Esophagus muscularis mucosa (tissue), 4 donors: ENCODE measurements around the gene PRSS50. TPM values are rescaled to one million over a fixed set of nuclear protein-coding genes. Genes with fewer than 3 reads are reported as not detected.

Experiments
- DNase-seq: peaks from one replicate; pipeline ENCODE4 v3.0.0-alpha.2; 2017; ENCODE audit errors: extremely low spot score
- H3K27ac ChIP-seq, 4 donors: fragments of 200-600 bp; sonication (generic); replicated peaks in 1 of 4; 1 replicate in 3 of 4; 2 replicates in 1 of 4; pipeline ENCODE4 v1.5.1; 2016 to 2019; ENCODE audit warnings: mild to moderate bottlenecking in 1 of 4
- H3K27me3 ChIP-seq, 4 donors: fragments of 200-600 bp; sonication (generic); one replicate each; pipeline versions ENCODE4 v1.5.1 to v1.6.0; 2016 to 2019
- H3K36me3 ChIP-seq, 4 donors: fragments of 200-600 bp; sonication (generic); one replicate each; pipeline ENCODE4 v1.5.1; 2016 to 2019
- H3K4me1 ChIP-seq, 4 donors: fragments of 200-600 bp; sonication (generic); one replicate each; pipeline ENCODE4 v1.5.1; 2016 to 2019
- H3K4me3 ChIP-seq, 4 donors: fragments of 200-600 bp; sonication (generic); 1 replicate in 2 of 4; 2 replicates in 2 of 4; pipeline ENCODE4 v1.5.1; 2016 to 2019; ENCODE audit warnings: mild to moderate bottlenecking in 4 of 4, moderate library complexity in 1 of 4
- H3K9me3 ChIP-seq, 4 donors: fragments of 200-600 bp; sonication (generic); 1 replicate in 3 of 4; 2 replicates in 1 of 4; pipeline ENCODE4 v1.5.1; 2016 to 2019
- EP300 ChIP-seq: sonication (generic); formaldehyde crosslinking; IDR thresholded peaks from one replicate; pipeline ENCODE4 v1.6.1; 2017; ENCODE audit warnings: antibody characterized with exemption
- POLR2A ChIP-seq: fragments of 450-650 bp; IDR thresholded peaks from one replicate; pipeline ENCODE4 v1.6.1; 2017; ENCODE audit warnings: antibody characterized with exemption, moderate library complexity, mild to moderate bottlenecking, low read depth
- POLR2AphosphoS5 ChIP-seq, 2 donors: sonication (generic); formaldehyde crosslinking; IDR thresholded peaks; one replicate each; pipeline ENCODE4 v1.6.1; 2017; ENCODE audit warnings: antibody characterized with exemption in 2 of 2
- WGBS: methylation state at CpG from one replicate; pipeline ENCODE4 v1.1.5; 2018; 5-methylcytosine and 5-hydroxymethylcytosine counted together
- intact Hi-C: fragments of 100-400 bp; cut with DNase I; formaldehyde crosslinking; loops from one replicate; pipeline ENCODE4 v1.15.1; 2023
- total RNA-seq, 4 donors: library from RNA; depleted of rRNA; stranded (reverse); fragments of >200 nt; gene quantifications; one replicate each; pipeline versions ENCODE4 v1.1.0 to v1.2.1, GENCODE V29; 2016
- TF ChIP-seq, protein P1 (sequence below), 3 experiments: fragments of 200-600 bp in 2 of 3; fragments of 450-650 bp in 1 of 3; sonication (generic) in 2 of 3; IDR thresholded peaks; one replicate each; pipeline ENCODE4 v1.5.1; 2017 to 2019; ENCODE audit warnings: antibody characterized with exemption in 3 of 3, mild to moderate bottlenecking in 2 of 3, moderate library complexity in 1 of 3

Gene PRSS50
- total RNA-seq, 4 donors from 2014 or later, result 0.32 to 0.46 (median 0.42) TPM; not detected in 1

DNA sequence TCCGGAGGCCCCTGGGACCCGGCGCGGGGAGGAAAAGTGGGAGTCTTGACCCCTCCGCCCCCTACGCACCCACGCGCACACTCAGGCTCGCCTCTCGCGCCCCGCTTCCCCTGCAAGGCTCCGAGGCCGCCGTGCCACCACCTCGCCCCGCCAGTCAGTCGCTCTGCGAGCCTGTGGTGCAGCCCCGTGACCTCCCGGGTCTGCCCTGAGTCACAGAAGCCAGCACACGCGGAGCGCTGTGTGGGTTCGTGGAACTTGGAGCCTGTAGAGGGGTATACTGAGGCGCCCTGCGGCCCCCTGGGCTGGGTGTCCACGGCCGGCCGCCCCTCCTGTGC, 23.8 kb downstream of the PRSS50 start:
- peak overlapping the region; percentile 59 to 82 (median 78) for H3K27ac ChIP-seq
- intact Hi-C loops, result no loop called here
- no peaks in the 10 kb centered on the region for H3K9me3 ChIP-seq
- H3K4me1 ChIP-seq, result peaks cover 69 to 78% (median 73%) of the 10 kb centered on the region in 4 donors
- 65% methylated on average over 11 of the region's 30 CpGs for WGBS
- H3K4me3 ChIP-seq, result peak overlapping the region; percentile 66 to 89 (median 82)
- TF ChIP-seq POLR2A (no peak), EP300 (no peak), POLR2AphosphoS5 (IDR thresholded peaks at IDR 0.05) (no peak)
- TF ChIP-seq, protein P1, sequence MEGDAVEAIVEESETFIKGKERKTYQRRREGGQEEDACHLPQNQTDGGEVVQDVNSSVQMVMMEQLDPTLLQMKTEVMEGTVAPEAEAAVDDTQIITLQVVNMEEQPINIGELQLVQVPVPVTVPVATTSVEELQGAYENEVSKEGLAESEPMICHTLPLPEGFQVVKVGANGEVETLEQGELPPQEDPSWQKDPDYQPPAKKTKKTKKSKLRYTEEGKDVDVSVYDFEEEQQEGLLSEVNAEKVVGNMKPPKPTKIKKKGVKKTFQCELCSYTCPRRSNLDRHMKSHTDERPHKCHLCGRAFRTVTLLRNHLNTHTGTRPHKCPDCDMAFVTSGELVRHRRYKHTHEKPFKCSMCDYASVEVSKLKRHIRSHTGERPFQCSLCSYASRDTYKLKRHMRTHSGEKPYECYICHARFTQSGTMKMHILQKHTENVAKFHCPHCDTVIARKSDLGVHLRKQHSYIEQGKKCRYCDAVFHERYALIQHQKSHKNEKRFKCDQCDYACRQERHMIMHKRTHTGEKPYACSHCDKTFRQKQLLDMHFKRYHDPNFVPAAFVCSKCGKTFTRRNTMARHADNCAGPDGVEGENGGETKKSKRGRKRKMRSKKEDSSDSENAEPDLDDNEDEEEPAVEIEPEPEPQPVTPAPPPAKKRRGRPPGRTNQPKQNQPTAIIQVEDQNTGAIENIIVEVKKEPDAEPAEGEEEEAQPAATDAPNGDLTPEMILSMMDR (IDR thresholded peaks at IDR 0.05), result no peak
- H3K27me3 ChIP-seq, result no peaks in the 10 kb centered on the region
- peaks cover 0 to 8% (median 0%) of the 10 kb centered on the region in 4 donors for H3K36me3 ChIP-seq
- DNase-seq, result no peak

DNA sequence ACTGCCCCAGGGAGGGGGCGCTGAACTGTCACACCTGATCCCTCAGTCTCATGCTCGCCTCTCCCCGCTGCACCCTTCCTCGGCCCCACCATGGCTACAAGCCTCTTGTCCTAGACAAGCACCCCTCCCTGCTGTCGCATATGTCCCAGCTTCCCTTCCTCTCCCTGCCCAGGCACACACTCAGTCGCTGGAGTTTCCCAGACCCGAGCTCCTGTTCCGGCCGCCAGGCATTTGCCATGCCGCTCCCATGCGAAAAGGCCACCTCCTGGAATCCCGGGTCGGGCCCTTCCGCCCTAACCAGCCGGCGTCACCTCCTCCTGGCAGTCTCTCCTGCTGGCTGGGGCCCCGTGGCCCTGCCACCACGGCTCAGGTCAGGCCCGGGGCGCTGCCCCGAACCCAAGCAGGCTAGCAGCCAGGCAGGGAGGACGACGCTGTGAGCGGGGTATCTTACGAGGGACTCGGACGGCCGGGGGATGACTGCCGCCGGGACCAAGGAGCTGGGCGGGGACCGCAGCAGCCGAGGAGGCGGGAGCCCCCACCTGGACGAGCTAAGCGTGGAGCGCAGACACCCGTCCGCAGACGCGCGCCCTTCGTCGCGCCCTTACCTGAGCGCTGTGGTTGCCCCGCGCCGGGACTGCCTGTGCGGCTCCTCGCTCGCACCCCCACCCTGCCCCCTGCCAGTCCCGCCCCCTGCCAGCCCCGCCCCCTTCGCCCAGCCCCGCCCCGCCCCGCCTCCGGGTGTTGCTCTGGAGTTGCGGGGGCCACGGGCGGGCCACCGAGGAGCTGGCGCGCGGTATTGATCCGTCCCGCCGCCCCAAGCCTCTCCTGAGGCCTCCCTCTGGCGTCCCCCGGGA, 24.4 kb downstream of the PRSS50 start, which contains the start of gene ALS2CL:
ALS2CL (minus strand) TSS at position 642 of the 854 bp plus-strand sequence. CDS start 4,239 bp downstream, outside the sequence.
- Histone ChIP-seq H3K27ac (peak within 1 kb of the TSS; percentile 59 to 82 (median 78)), H3K9me3 (no peaks in the 10 kb centered on the region), H3K36me3 (peaks cover 0 to 14% (median 0%) of the 10 kb centered on the region in 4 donors), H3K4me1 (peaks cover 69 to 78% (median 73%) of the 10 kb centered on the region in 4 donors), H3K27me3 (no peaks in the 10 kb centered on the region), H3K4me3 (peak within 1 kb of the TSS; percentile 66 to 89 (median 82))
- DNase-seq, result no peak
- WGBS, result 0% methylated on average over 4 of the region's 71 CpGs
- intact Hi-C loops, result no loop called here
- peak; percentile 59 to 79 for TF ChIP-seq POLR2AphosphoS5 (IDR thresholded peaks at IDR 0.05)
- TF ChIP-seq EP300, result no peak

DNA sequence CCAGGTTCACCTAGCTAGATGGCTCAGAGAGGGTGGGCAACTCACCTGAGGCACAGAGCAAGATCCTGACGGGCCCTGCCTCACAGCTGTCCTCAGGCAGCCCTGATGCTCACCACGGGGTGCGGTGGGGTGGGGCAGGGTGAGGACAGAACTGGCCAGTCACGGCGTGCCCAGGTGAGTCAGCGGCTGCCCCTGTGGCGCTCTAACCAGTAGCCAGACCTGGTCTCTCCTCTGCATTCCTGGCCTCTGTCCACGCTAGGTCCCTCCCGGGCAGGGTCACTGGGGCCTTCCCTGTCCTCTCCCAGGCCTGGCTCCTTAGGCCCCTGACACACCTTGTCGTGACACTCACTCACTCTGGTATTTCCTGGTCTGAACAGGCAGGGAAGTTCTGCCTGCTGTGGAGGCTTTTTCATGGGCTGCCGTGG, 25.1 kb downstream of the PRSS50 start:
- DNase-seq, result no peak
- TF ChIP-seq EP300, result no peak
- no peak for TF ChIP-seq POLR2AphosphoS5 (IDR thresholded peaks at IDR 0.05)
- TF ChIP-seq, protein P1 (IDR thresholded peaks at IDR 0.05), result no peak
- TF ChIP-seq POLR2A, result no peak
- H3K27ac ChIP-seq, result peak overlapping the region; percentile 59 to 82 (median 78)
- no peaks in the 10 kb centered on the region for H3K9me3 ChIP-seq
- peak overlapping the region; percentile 66 to 89 (median 82) for H3K4me3 ChIP-seq
- no peaks in the 10 kb centered on the region for H3K27me3 ChIP-seq
- intact Hi-C loops, result no loop called here
- peaks cover 69 to 78% (median 73%) of the 10 kb centered on the region in 4 donors for H3K4me1 ChIP-seq
- H3K36me3 ChIP-seq, result peaks cover 0 to 21% (median 4%) of the 10 kb centered on the region in 4 donors
- 68% methylated on average over 4 of the region's 11 CpGs for WGBS

DNA sequence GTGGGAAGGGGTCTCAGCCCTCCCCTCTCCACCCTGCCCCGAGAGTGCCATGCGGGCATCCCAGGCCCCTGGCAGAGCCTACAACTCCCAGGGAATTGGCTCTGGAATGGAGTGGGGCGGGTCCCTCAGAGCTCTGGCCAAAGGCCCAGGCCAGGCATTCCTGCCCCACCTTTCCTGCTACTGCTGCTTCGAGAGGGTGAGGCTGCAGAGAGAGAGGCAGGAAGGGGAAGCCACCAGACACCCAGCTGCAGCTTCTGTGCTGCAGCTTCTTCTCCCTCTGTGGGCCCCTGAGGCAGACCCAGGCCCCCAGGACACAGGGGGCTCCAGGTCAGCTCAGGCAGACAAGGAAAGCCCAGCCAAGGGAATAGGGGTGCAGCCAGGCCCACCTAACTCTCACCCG, 26.9 kb downstream of the PRSS50 start:
- peaks cover 51 to 61% (median 55%) of the 10 kb centered on the region in 4 donors for H3K4me1 ChIP-seq
- TF ChIP-seq POLR2AphosphoS5 (IDR thresholded peaks at IDR 0.05), result peak in 1 of 2 donors; percentile 23
- TF ChIP-seq, protein P1 (IDR thresholded peaks at IDR 0.05), result no peak
- intact Hi-C loops, result no loop called here
- no peaks in the 10 kb centered on the region for H3K27me3 ChIP-seq
- no peaks in the 10 kb centered on the region for H3K9me3 ChIP-seq
- H3K4me3 ChIP-seq, result no peak overlapping the region
- H3K27ac ChIP-seq, result no peak overlapping the region
- 69% methylated on average over 4 of the region's 5 CpGs for WGBS
- DNase-seq, result no peak
- H3K36me3 ChIP-seq, result peaks cover 0 to 39% (median 14%) of the 10 kb centered on the region in 4 donors

DNA sequence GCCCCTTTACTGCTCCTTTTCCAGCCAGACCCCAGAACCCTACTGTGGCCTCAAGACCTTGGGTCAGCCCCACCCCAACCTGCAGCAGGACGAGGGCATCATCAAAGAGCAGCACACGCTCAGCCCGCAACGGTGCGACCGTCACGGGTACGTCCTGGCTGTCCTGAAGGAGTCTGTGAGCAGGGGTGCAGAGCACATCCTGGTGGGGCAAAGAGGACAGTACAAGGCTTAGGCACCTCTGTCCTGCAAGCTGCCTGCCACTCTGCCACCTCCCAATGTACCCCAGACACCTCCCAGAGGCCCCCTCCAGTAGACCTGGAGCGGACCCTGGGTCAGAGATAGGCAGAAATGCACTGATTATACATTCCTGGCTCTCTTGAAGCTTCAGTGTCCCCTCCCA, 32.2 kb downstream of the PRSS50 start:
- H3K9me3 ChIP-seq, result no peaks in the 10 kb centered on the region
- no peak overlapping the region for H3K27ac ChIP-seq
- DNase-seq, result no peak
- intact Hi-C loops, result no loop called here
- WGBS, result 95% methylated on average over 8 of the region's 9 CpGs
- no peak for TF ChIP-seq POLR2AphosphoS5 (IDR thresholded peaks at IDR 0.05)
- TF ChIP-seq POLR2A, result no peak
- TF ChIP-seq, protein P1 (IDR thresholded peaks at IDR 0.05), result no peak
- TF ChIP-seq EP300, result no peak
- H3K36me3 ChIP-seq, result peaks cover 0 to 92% (median 47%) of the 10 kb centered on the region in 4 donors
- H3K4me3 ChIP-seq, result no peak overlapping the region
- peaks cover 7 to 12% (median 9%) of the 10 kb centered on the region in 4 donors for H3K4me1 ChIP-seq
- H3K27me3 ChIP-seq, result no peaks in the 10 kb centered on the region
